ENCODE measurements around the gene FOXR1. TPM values are rescaled to one million over a fixed set of nuclear protein-coding genes. Genes with fewer than 3 reads are reported as not detected.
"Not testable (repeated sequence)": the region's sequence is repeated elsewhere in the genome, so short reads cannot be mapped to it uniquely, and the experiment has no call there.

The FOXR1 gene
- total and polyA plus RNA-seq, 8 donors, result not detected

GRCh38 chr11:118973985-118974384 is 2.4 kb downstream of the FOXR1 start:
- Histone ChIP-seq H3K9me3 (no peaks in the 10 kb centered on the region), H3K27me3 (no peaks in the 10 kb centered on the region), H3K36me3 (no peaks in the 10 kb centered on the region), H3K4me1 (no peaks in the 10 kb centered on the region), H3K4me3 (no peak overlapping the region), H3K27ac (no peak overlapping the region)
- WGBS, 2 donors, result 88 to 97% methylated on average over 2 of the region's 2 CpGs
- intact Hi-C loops (cut with DNase I), result no loop called here
- DNase-seq (no peak), ATAC-seq (no peak), FAIRE-seq (no peak)
- no peak for TF ChIP-seq CTCF (IDR thresholded peaks at IDR 0.05)

- no peak for TF ChIP-seq CTCF (IDR thresholded peaks at IDR 0.05)
- no peaks in the 10 kb centered on the region for H3K27me3 ChIP-seq
- H3K9me3 ChIP-seq, result no peaks in the 10 kb centered on the region
- ATAC-seq (no peak), DNase-seq (no peak), FAIRE-seq (no peak)
- H3K36me3 ChIP-seq, result no peaks in the 10 kb centered on the region
- no peaks in the 10 kb centered on the region for H3K4me1 ChIP-seq
- intact Hi-C loops (cut with DNase I), result no loop called here
- no peak overlapping the region for H3K27ac ChIP-seq
- WGBS, 2 donors, result 79 to 82% methylated on average over 15 of the region's 15 CpGs
- H3K4me3 ChIP-seq, result no peak overlapping the region
Measured at GRCh38 chr11:118975771-118976709, 4.5 kb downstream of the FOXR1 start.

GRCh38 chr11:118979434-118979833 is 7.9 kb downstream of the FOXR1 start:
- no peak overlapping the region for H3K4me3 ChIP-seq
- H3K27ac ChIP-seq, result no peak overlapping the region
- no peak for DNase-seq
- 69 to 70% methylated on average over 9 of the region's 9 CpGs for WGBS, 2 donors
- TF ChIP-seq CTCF (IDR thresholded peaks at IDR 0.05), result no peak
- intact Hi-C loops (cut with DNase I), result no loop called here
- H3K9me3 ChIP-seq, result no peaks in the 10 kb centered on the region
- no peaks in the 10 kb centered on the region for H3K27me3 ChIP-seq
- no peaks in the 10 kb centered on the region for H3K36me3 ChIP-seq
- FAIRE-seq, result no peak
- H3K4me1 ChIP-seq, result no peaks in the 10 kb centered on the region
- no peak for ATAC-seq

DNA sequence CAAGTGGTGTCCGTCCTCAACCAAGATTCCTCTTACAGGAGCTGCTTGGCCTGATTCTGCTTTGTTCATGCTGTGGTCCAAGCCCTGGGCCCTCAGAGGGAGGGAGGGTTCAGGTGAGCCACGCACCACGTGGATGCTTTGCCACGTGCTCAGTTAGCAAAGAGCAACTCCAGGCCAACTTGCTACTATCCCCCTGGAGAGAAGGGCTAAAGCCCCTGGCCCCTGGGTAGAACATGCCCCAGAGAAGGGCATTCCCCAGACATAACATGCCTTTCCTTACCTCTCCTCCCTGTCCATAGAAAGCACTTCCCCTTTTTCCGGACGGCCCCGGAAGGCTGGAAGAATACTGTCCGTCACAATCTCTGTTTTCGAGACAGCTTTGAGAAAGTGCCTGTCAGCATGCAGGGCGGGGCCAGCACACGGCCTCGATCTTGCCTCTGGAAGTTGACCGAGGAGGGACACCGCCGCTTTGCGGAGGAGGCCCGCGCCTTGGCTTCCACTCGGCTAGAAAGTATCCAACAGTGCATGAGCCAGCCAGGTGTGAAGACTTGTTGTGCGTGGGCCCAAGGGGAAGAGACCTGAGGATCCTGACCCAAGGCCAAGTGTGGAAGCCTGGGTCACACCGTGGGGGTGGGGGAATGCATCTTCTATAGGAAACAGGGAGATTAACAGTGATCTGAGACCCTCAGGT is 8.8 kb downstream of the FOXR1 start:
- no peak for TF ChIP-seq CTCF (IDR thresholded peaks at IDR 0.05)
- Histone ChIP-seq H3K4me1 (no peaks in the 10 kb centered on the region), H3K36me3 (no peaks in the 10 kb centered on the region), H3K27ac (no peak overlapping the region), H3K9me3 (no peaks in the 10 kb centered on the region), H3K4me3 (no peak overlapping the region), H3K27me3 (no peaks in the 10 kb centered on the region)
- intact Hi-C loops (cut with DNase I), result no loop called here
- ATAC-seq (peak in 3 of 4 donors; percentile 25 to 65 (median 65)), FAIRE-seq (no peak), DNase-seq (no peak)
- 43 to 48% methylated on average over 21 of the region's 21 CpGs for WGBS, 2 donors

- WGBS, 2 donors, result 73 to 74% methylated on average over 8 of the region's 8 CpGs
- FAIRE-seq; ATAC-seq; H3K4me3 ChIP-seq; H3K27me3 ChIP-seq; H3K27ac ChIP-seq; H3K9me3 ChIP-seq; DNase-seq; H3K4me1 ChIP-seq; H3K36me3 ChIP-seq; intact Hi-C loops (cut with DNase I): not testable (repeated sequence)
Measured at GRCh38 chr11:118984337-118984736, 12.8 kb downstream of the FOXR1 start.

All from pancreas (tissue), 10 donors.